ENCODE results near the gene USP48. TPM values are rescaled to one million over a fixed set of nuclear protein-coding genes. Genes with fewer than 3 reads are reported as not detected.
A peak's percentile ranks its signal among the peaks of the same experiment; 100 is the strongest.

The USP48 gene
- total and polyA plus RNA-seq, 10 of the 15 experiments (the other 5 are each of a cell fraction or from before 2014, with no cell fraction given), result 21.2 to 115 (median 75.5) TPM

DNA sequence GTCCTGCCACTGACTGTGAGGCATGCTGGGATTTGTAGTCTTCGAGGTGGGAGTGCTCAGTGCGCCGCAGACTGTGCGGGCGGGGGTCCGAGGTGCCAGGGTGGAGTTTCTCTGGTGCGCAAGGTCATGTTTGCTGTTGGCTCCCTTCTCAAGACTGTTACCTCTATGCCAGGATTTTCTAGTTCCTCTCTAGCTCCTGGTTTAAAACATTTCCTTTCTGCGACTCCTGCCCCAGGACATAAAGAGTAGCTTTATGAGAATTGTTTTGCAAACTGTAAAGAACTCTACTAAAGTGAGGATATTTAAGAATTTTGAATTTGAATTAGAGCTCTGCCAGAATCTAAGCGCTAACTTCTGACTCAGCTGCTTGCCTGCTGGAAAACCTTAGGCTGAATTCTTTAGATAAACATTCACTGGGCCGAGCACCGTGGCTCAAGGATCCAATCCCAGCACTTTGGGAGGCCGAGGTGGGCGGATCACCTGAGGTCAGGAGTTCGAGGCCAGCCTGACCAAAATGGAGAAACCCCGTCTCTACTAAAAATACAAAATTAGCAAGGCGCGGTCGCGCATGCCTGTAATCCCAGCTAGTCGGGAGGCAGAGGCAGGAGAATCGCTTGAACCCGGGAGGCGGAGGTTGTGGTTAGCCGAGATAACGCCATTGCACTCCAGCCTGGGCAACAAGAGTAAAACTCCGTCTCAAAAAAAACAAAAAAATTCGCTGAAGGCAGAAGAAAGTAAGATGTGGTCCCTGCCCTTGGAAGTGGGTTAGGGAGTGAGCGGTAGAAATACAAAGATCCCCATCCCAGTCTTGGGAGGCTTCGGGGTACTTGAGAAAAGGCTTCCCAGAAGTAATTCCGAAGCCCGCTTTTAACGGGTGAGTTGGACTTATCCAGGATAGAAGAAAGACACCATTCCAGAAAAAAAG lies 992 bp upstream of the USP48 start (continued):
- TF ChIP-seq SP1 (IDR thresholded peaks at IDR 0.05; ENCODE audit: low read depth, low read length) (no peak), EP300 (IDR thresholded peaks at IDR 0.05; ENCODE audit: borderline replicate concordance in 1 of 2, control insufficient read depth in 1 of 2, low read depth in 2 of 2, low read length in 2 of 2) (no peak), RCOR1 (conservative IDR thresholded peaks at IDR 0.05; ENCODE audit: low read depth, low read length) (no peak), BHLHE40 (IDR thresholded peaks at IDR 0.05; ENCODE audit: borderline replicate concordance in 1 of 2, low read depth in 2 of 2, low read length in 1 of 2) (no peak; a peak in 1 of 4 replicates), MYC (IDR thresholded peaks at IDR 0.05; ENCODE audit: insufficient read depth, insufficient read length, insufficient replicate concordance, low read length, severe bottlenecking) (no peak), NFYA (IDR thresholded peaks at IDR 0.05; ENCODE audit: borderline replicate concordance, low read depth, low read length) (no peak), NR2F1 (conservative IDR thresholded peaks at IDR 0.05) (0 out of 2 replicates have a peak, but pooled peaks have one; percentile 6), CHD1 (IDR thresholded peaks at IDR 0.05; ENCODE audit: low read depth, low read length) (no peak), TCF7 (IDR thresholded peaks at IDR 0.05; ENCODE audit: borderline replicate concordance) (no peak), ESRRA (IDR thresholded peaks at IDR 0.05; ENCODE audit: low read length) (no peak), SREBF1 (IDR thresholded peaks at IDR 0.05; ENCODE audit: low read length) (peak; percentile 91; the same call in 1 of the 2 replicates), ZNF207 (IDR thresholded peaks at IDR 0.05; ENCODE audit: borderline replicate concordance) (no peak), MEF2B (IDR thresholded peaks at IDR 0.05; ENCODE audit: partially characterized antibody, poor library complexity, severe bottlenecking) (peak; percentile 5), BRCA1 (IDR thresholded peaks at IDR 0.05; ENCODE audit: low read depth, low read length) (no peak), SPI1 (IDR thresholded peaks at IDR 0.05; ENCODE audit: borderline replicate concordance, insufficient read depth, low read depth, low read length) (no peak)
- TF ChIP-seq, protein P1, sequence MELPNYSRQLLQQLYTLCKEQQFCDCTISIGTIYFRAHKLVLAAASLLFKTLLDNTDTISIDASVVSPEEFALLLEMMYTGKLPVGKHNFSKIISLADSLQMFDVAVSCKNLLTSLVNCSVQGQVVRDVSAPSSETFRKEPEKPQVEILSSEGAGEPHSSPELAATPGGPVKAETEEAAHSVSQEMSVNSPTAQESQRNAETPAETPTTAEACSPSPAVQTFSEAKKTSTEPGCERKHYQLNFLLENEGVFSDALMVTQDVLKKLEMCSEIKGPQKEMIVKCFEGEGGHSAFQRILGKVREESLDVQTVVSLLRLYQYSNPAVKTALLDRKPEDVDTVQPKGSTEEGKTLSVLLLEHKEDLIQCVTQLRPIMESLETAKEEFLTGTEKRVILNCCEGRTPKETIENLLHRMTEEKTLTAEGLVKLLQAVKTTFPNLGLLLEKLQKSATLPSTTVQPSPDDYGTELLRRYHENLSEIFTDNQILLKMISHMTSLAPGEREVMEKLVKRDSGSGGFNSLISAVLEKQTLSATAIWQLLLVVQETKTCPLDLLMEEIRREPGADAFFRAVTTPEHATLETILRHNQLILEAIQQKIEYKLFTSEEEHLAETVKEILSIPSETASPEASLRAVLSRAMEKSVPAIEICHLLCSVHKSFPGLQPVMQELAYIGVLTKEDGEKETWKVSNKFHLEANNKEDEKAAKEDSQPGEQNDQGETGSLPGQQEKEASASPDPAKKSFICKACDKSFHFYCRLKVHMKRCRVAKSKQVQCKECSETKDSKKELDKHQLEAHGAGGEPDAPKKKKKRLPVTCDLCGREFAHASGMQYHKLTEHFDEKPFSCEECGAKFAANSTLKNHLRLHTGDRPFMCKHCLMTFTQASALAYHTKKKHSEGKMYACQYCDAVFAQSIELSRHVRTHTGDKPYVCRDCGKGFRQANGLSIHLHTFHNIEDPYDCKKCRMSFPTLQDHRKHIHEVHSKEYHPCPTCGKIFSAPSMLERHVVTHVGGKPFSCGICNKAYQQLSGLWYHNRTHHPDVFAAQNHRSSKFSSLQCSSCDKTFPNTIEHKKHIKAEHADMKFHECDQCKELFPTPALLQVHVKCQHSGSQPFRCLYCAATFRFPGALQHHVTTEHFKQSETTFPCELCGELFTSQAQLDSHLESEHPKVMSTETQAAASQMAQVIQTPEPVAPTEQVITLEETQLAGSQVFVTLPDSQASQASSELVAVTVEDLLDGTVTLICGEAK (IDR thresholded peaks at IDR 0.05; ENCODE audit: borderline replicate concordance), result peak; percentile 30; the same call in 1 of the 2 replicates
- TF ChIP-seq, protein P2, sequence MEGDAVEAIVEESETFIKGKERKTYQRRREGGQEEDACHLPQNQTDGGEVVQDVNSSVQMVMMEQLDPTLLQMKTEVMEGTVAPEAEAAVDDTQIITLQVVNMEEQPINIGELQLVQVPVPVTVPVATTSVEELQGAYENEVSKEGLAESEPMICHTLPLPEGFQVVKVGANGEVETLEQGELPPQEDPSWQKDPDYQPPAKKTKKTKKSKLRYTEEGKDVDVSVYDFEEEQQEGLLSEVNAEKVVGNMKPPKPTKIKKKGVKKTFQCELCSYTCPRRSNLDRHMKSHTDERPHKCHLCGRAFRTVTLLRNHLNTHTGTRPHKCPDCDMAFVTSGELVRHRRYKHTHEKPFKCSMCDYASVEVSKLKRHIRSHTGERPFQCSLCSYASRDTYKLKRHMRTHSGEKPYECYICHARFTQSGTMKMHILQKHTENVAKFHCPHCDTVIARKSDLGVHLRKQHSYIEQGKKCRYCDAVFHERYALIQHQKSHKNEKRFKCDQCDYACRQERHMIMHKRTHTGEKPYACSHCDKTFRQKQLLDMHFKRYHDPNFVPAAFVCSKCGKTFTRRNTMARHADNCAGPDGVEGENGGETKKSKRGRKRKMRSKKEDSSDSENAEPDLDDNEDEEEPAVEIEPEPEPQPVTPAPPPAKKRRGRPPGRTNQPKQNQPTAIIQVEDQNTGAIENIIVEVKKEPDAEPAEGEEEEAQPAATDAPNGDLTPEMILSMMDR (IDR thresholded peaks at IDR 0.05 in 2 of 3, conservative IDR thresholded peaks at IDR 0.05 in 1 of 3; ENCODE audit: control insufficient read depth in 2 of 3, extremely low read depth in 1 of 3, insufficient read depth in 1 of 3, low read depth in 3 of 3, low read length in 3 of 3), result no peak
- TF ChIP-seq, protein P3, sequence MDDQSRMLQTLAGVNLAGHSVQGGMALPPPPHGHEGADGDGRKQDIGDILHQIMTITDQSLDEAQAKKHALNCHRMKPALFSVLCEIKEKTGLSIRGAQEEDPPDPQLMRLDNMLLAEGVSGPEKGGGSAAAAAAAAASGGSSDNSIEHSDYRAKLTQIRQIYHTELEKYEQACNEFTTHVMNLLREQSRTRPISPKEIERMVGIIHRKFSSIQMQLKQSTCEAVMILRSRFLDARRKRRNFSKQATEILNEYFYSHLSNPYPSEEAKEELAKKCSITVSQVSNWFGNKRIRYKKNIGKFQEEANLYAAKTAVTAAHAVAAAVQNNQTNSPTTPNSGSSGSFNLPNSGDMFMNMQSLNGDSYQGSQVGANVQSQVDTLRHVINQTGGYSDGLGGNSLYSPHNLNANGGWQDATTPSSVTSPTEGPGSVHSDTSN (IDR thresholded peaks at IDR 0.05; ENCODE audit: insufficient replicate concordance, low read depth, low read length), result no peak
- TF ChIP-seq, protein P4, sequence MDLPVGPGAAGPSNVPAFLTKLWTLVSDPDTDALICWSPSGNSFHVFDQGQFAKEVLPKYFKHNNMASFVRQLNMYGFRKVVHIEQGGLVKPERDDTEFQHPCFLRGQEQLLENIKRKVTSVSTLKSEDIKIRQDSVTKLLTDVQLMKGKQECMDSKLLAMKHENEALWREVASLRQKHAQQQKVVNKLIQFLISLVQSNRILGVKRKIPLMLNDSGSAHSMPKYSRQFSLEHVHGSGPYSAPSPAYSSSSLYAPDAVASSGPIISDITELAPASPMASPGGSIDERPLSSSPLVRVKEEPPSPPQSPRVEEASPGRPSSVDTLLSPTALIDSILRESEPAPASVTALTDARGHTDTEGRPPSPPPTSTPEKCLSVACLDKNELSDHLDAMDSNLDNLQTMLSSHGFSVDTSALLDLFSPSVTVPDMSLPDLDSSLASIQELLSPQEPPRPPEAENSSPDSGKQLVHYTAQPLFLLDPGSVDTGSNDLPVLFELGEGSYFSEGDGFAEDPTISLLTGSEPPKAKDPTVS (IDR thresholded peaks at IDR 0.05; ENCODE audit: low read depth, low read length), result no peak

Measured in GM12878 (cell line).